Measurements from ENCODE around the gene LDLRAD3.

The LDLRAD3 gene

DNA sequence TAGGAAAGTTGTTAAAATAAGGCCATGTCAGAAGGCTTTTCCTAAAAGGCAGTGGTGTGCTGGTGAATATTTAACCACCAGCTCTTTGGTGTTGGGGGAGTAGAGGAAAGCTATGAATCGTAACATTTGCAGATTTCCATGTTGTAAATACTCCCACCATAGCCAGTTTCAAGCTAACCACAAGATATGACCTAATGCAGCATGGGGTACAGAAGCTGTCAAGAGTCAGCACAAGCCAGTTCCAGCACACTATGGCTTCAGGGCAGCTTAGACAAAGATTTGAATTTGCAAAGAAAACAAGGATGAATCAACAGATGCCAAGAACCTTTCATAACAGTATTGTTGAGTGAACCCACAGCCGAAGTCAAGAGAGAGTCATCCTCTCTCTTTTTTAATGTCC is 305.4 kb downstream of the LDLRAD3 start:
- DNase-seq: no peak

GRCh38 chr11:36251823-36252222 is 308.0 kb downstream of the LDLRAD3 start:
- DNase-seq: no peak

GRCh38 chr11:36253238-36253637 is 309.4 kb downstream of the LDLRAD3 start:
- peak; percentile 76 for DNase-seq

GRCh38 chr11:36254713-36255112 is 310.9 kb downstream of the LDLRAD3 start:
- DNase-seq: no peak

DNA sequence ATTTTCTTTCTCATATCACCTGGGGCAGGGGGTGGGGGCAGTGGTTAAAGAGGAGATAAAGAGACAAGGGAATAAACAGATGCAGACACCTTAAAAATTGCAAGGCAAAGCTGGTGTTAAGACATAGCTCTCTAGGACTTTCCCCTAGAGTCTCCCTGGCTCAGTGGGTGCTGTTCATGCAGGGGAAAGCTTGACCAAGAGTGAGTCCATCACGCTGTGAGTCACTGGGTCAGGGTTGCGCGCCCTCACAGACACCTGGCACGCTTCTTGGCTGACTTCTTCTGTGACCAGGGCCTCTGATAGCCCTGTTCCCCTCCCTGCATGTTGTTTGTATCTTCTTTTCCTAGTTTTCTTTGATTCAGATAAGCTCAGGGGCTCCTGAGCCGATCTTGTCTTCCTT is 313.5 kb downstream of the LDLRAD3 start:
- no peak for DNase-seq

- DNase-seq: peak; percentile 53
These were observed 315.0 kb downstream of the LDLRAD3 start for GRCh38 chr11:36258730-36259360.

DNA sequence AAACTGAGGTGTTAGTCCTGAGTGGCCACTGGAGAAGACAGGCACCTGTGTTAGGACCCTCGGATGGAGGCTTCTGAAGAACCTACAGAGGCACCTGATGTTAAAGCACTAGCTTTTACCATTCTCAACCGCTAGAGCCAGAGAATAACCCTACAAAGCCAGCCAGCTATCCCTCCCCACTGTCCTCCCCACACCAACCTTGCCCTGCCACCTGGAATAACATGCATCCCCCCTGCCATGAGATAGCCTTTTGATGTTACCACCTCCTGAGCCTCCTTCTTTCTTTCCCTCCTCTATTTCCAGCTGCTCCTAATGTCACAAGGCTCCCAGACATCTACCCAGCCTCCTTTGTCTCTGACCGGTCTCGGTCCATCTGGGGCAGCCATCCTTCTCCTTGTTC is 317.2 kb downstream of the LDLRAD3 start:
- no peak for DNase-seq

DNA sequence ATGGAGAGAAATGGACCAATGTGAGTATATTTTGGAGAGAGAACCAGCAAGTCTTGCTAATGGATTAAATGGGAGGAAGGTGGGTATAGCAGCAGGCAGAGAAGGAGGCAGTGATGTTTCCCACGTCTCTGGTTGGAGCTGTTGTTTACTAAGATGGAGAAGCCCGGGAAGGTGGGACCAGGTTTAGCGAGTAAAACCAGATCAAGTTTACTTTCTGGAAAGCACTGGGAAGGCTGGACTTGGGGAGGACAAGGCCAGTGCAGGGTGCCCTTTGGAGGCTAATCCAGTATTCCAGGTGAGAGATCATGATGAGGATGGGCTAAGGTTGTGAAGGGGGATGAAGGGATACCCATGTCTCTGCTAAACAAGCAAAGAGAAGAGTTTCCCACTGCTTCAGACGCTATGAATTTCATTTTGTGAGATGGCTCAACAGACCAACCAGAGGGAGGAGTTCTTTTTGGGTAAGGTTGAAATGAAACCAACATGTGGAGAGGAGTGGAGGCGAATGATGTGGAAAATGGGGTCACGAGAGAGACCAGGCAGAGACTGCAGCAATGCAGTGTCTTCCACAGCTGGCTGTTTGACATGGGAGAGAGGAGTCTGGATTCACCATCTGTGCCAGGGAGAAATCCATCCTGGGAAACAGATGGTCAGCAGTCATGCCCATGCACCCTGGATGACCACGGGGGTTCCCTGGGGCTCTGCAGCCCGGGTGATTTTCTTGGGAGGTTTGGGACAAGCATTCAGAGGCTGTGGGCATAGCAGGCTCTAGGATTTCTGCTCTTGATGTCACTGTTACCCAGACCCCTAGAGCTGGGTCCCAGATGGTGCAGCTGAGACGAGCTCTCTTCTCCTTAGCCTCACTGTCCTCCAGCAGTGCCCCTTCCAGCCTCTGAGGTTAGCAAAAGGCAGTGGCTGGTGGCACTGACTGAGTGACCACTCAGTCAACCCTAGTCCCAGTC is 320.4 kb downstream of the LDLRAD3 start:
- no peak for DNase-seq

- DNase-seq: no peak
These were observed 321.1 kb downstream of the LDLRAD3 start for GRCh38 chr11:36264973-36265344.

DNA sequence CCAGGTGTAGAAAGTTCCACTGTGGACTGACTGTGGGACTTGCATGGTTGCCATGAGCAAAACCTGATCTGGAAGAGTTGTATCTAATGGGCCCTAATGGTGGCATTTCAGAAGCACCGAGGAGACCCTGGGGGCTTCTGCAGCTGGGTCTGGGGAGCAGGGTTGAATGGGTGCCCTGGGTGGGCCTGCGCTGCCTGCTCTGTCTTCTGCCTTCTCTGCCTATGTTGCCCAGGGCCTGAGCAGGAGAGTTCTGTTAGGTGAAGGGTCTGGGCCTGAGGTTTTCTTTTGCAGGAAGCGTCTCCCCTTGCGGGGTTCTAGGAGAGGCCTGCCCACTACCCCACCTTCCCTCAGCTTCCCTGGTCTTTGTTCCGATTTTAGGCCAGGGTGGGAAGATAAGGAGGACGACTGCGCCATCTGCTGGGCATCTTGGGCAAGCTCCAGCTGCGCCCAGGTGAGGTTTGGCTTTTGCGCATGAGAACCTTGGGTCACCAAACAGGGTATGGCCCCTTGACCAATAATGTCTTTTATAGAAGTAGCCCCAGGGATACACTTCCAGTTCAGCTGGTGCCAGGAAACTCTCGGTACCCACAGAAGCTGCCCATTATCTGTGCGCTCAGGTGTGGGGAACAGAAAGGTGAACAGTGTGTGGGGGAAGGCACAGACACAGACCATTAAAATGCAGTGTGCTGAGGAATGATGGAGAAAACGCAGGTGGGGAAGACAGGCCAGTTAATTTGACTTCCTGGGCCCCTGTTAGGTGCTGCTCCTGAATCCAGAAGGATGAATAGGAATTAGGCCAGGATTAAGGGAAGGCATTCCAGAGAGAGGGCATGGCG is 322.1 kb downstream of the LDLRAD3 start:
- peak; percentile 56 for DNase-seq

- DNase-seq: no peak
These were observed 322.9 kb downstream of the LDLRAD3 start for GRCh38 chr11:36266767-36267166.

DNA sequence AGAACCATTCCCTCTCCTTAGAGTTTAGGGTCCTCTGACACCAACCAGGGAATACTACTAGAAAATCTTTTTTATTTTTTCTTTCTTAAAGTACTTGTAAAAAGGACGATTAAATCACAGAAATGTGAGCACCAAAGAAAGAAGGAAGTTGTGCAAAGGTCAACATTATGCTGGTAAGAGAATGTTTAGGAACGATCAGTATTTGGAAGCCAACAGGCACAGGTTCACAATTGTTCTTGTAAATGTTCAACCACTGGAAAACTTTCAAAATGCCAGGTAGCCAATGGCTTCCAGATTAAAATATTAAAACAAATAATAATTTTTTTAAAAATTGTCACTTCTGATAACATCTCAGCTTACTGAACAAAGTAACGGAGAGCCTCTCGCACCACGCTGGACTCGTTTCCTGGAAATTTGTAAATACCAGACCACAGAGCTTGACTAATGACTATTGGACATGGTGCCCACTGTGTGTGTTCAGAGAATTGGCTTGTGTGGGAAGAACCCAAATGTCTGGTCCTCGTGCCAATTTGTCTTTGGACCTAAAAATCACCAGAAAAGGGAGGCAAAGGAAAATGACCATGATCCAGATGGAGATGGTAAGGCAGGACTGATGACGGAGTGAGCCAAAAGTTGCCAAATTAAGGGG is 324.6 kb downstream of the LDLRAD3 start:
- DNase-seq: no peak

DNA sequence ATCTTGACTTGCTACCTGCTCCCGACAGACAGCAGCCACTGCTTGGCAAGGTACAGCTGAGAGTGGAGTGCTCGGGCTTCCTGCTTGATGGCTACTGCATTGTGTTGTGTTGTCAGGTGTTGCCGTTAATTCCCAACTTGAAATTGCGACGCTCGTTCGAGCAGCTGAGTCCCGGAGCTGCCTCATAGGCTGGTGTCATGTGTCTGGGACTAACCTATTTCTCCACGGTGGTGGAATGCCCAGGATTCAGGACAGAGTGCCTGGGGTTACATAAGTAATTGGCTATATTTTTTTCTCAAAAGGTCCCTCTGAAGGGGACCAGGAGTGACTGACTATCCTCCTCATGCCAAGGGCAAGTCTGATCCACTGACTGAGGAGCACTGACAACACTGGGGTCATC is 326.8 kb downstream of the LDLRAD3 start:
- no peak for DNase-seq

DNA sequence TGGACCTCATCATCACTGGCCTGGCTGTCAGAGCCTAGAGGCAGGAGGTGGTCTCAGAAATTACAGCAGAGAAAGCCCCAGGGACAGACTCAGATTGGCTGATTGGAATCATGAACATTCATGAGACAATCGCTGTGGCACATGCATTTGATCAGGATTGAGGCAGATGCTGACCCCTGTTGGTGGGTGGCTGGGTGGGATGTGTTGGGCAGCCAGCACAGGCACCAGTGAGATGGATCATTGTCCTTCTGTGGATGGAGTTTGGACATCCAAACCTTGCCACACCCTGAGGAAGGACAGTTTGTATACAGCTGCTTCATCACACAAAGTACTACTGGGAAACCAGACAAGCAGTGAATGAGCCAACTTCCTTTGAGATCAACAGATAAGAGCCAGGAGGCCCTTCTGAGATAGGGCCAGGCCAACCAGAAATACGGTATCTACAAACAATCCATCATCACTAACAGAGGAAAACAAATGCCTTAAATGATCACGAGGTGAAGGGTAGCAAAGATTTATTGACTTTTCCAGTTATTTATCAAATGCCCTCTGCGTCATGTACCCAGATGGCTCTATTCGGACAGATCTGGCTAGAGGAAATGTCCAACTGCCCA is 328.0 kb downstream of the LDLRAD3 start:
- no peak for DNase-seq

- no peak for DNase-seq
These were observed 329.2 kb downstream of the LDLRAD3 start for GRCh38 chr11:36273110-36273509.

GRCh38 chr11:36274414-36274813 is 330.6 kb downstream of the LDLRAD3 start:
- no peak for DNase-seq

GRCh38 chr11:36278531-36279282 is 334.8 kb downstream of the LDLRAD3 start:
- DNase-seq: no peak

GRCh38 chr11:36280531-36280930 is 336.7 kb downstream of the LDLRAD3 start:
- DNase-seq: no peak

Measured in hematopoietic multipotent progenitor cell treated with erythropoietin and hydrocortisone succinate and interleukin-3 and kit ligand, for 8 days (in vitro differentiated cells).